HEK293 (cell line): ENCODE data around the gene JMJD7.

Source experiments
- CTCF ChIA-PET: fragments of 350-600 bp; formaldehyde crosslinking; extraction: SDS; loops from one replicate; lab custom pipeline; 2021; ENCODE audit warnings: antibody characterized with exemption; lab: Yijun Ruan, JAX
- POLR2A ChIA-PET: fragments of 300-600 bp; formaldehyde crosslinking; extraction: SDS; loops from one replicate; lab custom pipeline; 2020; ENCODE audit warnings: antibody characterized with exemption, inconsistent platforms; lab: Yijun Ruan, JAX
- H3K27ac ChIP-seq: fragments of 200-500 bp; sonication (Bioruptor generic); 2 replicates; pipeline ENCODE4 v1.5.1; 2014; ENCODE audit warnings: low read depth, low read length, control low read depth, inconsistent platforms; ENCODE audit errors: extremely low read depth
- H3K36me3 ChIP-seq, 2 experiments: fragments of 200-500 bp in 1 of 2; sonication (Bioruptor generic) in 1 of 2; 1 replicate in 1 of 2; 2 replicates in 1 of 2; pipeline ENCODE4 v1.5.1; 2014 to 2017; ENCODE audit warnings: inconsistent platforms in 2 of 2, low read length in 2 of 2; ENCODE audit not compliant: control insufficient read depth in 2 of 2, insufficient read depth in 1 of 2
- H3K4me1 ChIP-seq: fragments of 200-500 bp; sonication (Bioruptor generic); 2 replicates; pipeline ENCODE4 v1.5.1; 2014; ENCODE audit warnings: mild to moderate bottlenecking, low read length, inconsistent platforms; ENCODE audit not compliant: control insufficient read depth, insufficient read depth
- H3K4me3 ChIP-seq: 2 replicates; pipeline ENCODE4 v1.5.1; 2011; ENCODE audit warnings: low read depth, mild to moderate bottlenecking, control low read depth, low read length, moderate library complexity
- H3K9me3 ChIP-seq: fragments of 200-500 bp; sonication (Bioruptor generic); 2 replicates; pipeline ENCODE4 v1.5.1; 2014; ENCODE audit warnings: low read depth, low read length, inconsistent platforms; ENCODE audit not compliant: control insufficient read depth, insufficient read depth
- FEZF1 ChIP-seq: fragments of 450-650 bp; formaldehyde crosslinking; IDR thresholded peaks from 2 replicates; pipeline ENCODE4 v1.5.1; 2016; ENCODE audit warnings: missing biosample characterization, missing genetic modification characterization
- KLF16 ChIP-seq: fragments of 450-650 bp; formaldehyde crosslinking; IDR thresholded peaks from 2 replicates; pipeline ENCODE4 v1.5.1; 2017; ENCODE audit warnings: missing biosample characterization, missing genetic modification characterization
- SCRT2 ChIP-seq: fragments of 450-650 bp; formaldehyde crosslinking; IDR thresholded peaks from 2 replicates; pipeline ENCODE4 v1.5.1; 2016; ENCODE audit warnings: missing biosample characterization, missing genetic modification characterization
- ZBTB1 ChIP-seq: fragments of 450-650 bp; formaldehyde crosslinking; IDR thresholded peaks from 2 replicates; pipeline ENCODE4 v1.5.1; 2016; ENCODE audit warnings: missing biosample characterization, missing genetic modification characterization
- ZNF10 ChIP-seq: fragments of 450-650 bp; formaldehyde crosslinking; IDR thresholded peaks from 2 replicates; pipeline ENCODE4 v1.5.1; 2017; ENCODE audit warnings: missing biosample characterization, missing genetic modification characterization
- ZNF121 ChIP-seq: fragments of 450-650 bp; formaldehyde crosslinking; IDR thresholded peaks from 2 replicates; pipeline ENCODE4 v1.5.1; 2016; ENCODE audit warnings: missing biosample characterization, missing genetic modification characterization
- ZNF138 ChIP-seq: fragments of 450-650 bp; formaldehyde crosslinking; IDR thresholded peaks from 2 replicates; pipeline ENCODE4 v1.5.1; 2016; ENCODE audit warnings: missing biosample characterization, missing genetic modification characterization, borderline replicate concordance
- ZNF157 ChIP-seq: fragments of 450-650 bp; formaldehyde crosslinking; IDR thresholded peaks from 2 replicates; pipeline ENCODE4 v1.5.1; 2016; ENCODE audit warnings: missing biosample characterization, missing genetic modification characterization
- ZNF366 ChIP-seq: fragments of 450-650 bp; formaldehyde crosslinking; conservative IDR thresholded peaks from 2 replicates; pipeline ENCODE4 v1.5.1; 2016; ENCODE audit warnings: missing biosample characterization, missing genetic modification characterization
- ZNF404 ChIP-seq: fragments of 450-650 bp; formaldehyde crosslinking; IDR thresholded peaks from 2 replicates; pipeline ENCODE4 v1.5.1; 2017; ENCODE audit warnings: missing biosample characterization, missing genetic modification characterization
- ZNF571 ChIP-seq: fragments of 450-650 bp; formaldehyde crosslinking; IDR thresholded peaks from 2 replicates; pipeline ENCODE4 v1.5.0; 2017; ENCODE audit warnings: missing biosample characterization, missing genetic modification characterization
- ZNF600 ChIP-seq: fragments of 450-650 bp; formaldehyde crosslinking; IDR thresholded peaks from 2 replicates; pipeline ENCODE4 v1.5.1; 2016; ENCODE audit warnings: missing biosample characterization, missing genetic modification characterization
- ZNF629 ChIP-seq: fragments of 450-650 bp; formaldehyde crosslinking; IDR thresholded peaks from 2 replicates; pipeline ENCODE4 v1.5.1; 2017; ENCODE audit warnings: missing biosample characterization, missing genetic modification characterization
- ZNF701 ChIP-seq: fragments of 450-650 bp; formaldehyde crosslinking; IDR thresholded peaks from 2 replicates; pipeline ENCODE4 v1.5.1; 2016; ENCODE audit warnings: missing biosample characterization, missing genetic modification characterization
- ZNF837 ChIP-seq: fragments of 450-650 bp; formaldehyde crosslinking; IDR thresholded peaks from 2 replicates; pipeline ENCODE4 v1.5.1; 2016; ENCODE audit warnings: missing biosample characterization, missing genetic modification characterization
- ZXDB ChIP-seq: fragments of 450-650 bp; formaldehyde crosslinking; IDR thresholded peaks from 2 replicates; pipeline ENCODE4 v1.5.1; 2016; ENCODE audit warnings: missing biosample characterization, missing genetic modification characterization
- TF ChIP-seq, protein P1 (sequence below): fragments of 450-650 bp; formaldehyde crosslinking; IDR thresholded peaks from 2 replicates; pipeline ENCODE4 v1.5.1; 2016; ENCODE audit warnings: missing biosample characterization, missing genetic modification characterization
- TF ChIP-seq, protein P2 (sequence below): fragments of 450-650 bp; formaldehyde crosslinking; IDR thresholded peaks from 2 replicates; pipeline ENCODE4 v1.5.1; 2016; ENCODE audit warnings: missing biosample characterization, missing genetic modification characterization, borderline replicate concordance
- TF ChIP-seq, protein P3 (sequence below): fragments of 450-650 bp; formaldehyde crosslinking; IDR thresholded peaks from 2 replicates; pipeline ENCODE4 v1.5.1; 2016; ENCODE audit warnings: missing biosample characterization, missing genetic modification characterization
- TF ChIP-seq, protein P4 (sequence below): fragments of 450-650 bp; formaldehyde crosslinking; IDR thresholded peaks from 2 replicates; pipeline ENCODE4 v1.5.0; 2017; ENCODE audit warnings: missing biosample characterization, missing genetic modification characterization, borderline replicate concordance

Gene JMJD7

DNA sequence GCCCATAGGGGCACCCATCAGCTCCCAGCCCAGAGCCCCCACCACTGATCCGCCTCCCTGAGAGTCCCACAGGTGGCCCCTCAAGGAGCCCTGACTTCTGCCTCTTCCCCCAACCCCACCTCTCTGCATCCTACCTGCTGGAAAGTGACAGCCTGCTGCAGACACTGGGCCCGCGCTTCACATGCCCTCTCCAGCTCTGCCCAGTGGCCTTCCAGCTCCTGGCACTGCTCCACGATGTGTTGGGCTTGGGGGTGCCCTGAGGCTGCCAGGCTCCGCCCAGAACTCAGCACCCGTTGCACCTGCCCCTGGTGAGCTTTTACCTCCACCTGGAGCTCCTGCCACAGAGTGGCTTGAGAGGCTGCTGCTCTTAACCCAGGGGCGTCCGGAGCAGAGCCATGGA, 45.8 kb downstream of the JMJD7 start (continued):
- TF ChIP-seq, protein P1, sequence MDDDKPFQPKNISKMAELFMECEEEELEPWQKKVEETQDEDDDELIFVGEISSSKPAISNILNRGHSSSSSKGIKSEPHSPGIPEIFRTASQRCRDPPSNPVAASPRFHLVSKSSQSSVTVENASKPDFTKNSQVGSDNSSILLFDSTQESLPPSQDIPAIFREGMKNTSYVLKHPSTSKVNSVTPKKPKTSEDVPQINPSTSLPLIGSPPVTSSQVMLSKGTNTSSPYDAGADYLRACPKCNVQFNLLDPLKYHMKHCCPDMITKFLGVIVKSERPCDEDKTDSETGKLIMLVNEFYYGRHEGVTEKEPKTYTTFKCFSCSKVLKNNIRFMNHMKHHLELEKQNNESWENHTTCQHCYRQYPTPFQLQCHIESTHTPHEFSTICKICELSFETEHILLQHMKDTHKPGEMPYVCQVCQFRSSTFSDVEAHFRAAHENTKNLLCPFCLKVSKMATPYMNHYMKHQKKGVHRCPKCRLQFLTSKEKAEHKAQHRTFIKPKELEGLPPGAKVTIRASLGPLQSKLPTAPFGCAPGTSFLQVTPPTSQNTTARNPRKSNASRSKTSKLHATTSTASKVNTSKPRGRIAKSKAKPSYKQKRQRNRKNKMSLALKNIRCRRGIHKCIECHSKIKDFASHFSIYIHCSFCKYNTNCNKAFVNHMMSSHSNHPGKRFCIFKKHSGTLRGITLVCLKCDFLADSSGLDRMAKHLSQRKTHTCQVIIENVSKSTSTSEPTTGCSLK = no peak
- TF ChIP-seq ZNF121 (tag by site-specific recombination) = no peak
- TF ChIP-seq, protein P2, sequence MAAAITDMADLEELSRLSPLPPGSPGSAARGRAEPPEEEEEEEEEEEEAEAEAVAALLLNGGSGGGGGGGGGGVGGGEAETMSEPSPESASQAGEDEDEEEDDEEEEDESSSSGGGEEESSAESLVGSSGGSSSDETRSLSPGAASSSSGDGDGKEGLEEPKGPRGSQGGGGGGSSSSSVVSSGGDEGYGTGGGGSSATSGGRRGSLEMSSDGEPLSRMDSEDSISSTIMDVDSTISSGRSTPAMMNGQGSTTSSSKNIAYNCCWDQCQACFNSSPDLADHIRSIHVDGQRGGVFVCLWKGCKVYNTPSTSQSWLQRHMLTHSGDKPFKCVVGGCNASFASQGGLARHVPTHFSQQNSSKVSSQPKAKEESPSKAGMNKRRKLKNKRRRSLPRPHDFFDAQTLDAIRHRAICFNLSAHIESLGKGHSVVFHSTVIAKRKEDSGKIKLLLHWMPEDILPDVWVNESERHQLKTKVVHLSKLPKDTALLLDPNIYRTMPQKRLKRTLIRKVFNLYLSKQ (tag by site-specific recombination) = no peak
- TF ChIP-seq, all 188 proteins: peak for 0

DNA sequence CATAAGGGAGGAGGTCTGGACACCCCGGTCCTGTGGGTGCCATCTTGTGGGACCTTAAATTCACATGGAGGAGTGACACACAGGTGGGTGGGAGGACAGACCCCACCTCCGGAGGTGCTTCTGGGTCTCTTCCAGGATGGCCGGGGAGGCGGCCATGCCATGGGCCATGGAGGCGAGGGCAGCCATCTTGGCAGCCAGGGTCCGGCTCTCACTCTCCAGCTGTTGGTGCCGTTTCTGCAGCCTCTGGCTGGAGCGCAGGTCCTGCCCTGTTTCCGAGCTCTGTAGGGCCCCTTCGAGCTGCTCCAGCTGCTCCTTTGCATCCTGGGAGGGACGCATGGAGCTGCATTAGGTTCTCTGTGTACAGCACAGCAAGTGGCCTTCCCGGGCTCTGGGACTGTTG, 46.8 kb downstream of the JMJD7 start:
- ChIA-PET CTCF (no interaction called here), POLR2A (no interaction called here)
- H3K27ac ChIP-seq = no peak overlapping the region
- no peak overlapping the region for H3K4me3 ChIP-seq
- no peaks in the 10 kb centered on the region for H3K4me1 ChIP-seq
- no peak for TF ChIP-seq ZNF366 (tag by site-specific recombination)
- TF ChIP-seq, protein P3, sequence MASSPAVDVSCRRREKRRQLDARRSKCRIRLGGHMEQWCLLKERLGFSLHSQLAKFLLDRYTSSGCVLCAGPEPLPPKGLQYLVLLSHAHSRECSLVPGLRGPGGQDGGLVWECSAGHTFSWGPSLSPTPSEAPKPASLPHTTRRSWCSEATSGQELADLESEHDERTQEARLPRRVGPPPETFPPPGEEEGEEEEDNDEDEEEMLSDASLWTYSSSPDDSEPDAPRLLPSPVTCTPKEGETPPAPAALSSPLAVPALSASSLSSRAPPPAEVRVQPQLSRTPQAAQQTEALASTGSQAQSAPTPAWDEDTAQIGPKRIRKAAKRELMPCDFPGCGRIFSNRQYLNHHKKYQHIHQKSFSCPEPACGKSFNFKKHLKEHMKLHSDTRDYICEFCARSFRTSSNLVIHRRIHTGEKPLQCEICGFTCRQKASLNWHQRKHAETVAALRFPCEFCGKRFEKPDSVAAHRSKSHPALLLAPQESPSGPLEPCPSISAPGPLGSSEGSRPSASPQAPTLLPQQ (tag by site-specific recombination) = no peak
- no peak for TF ChIP-seq SCRT2 (tag by site-specific recombination)
- no peaks in the 10 kb centered on the region for H3K9me3 ChIP-seq
- H3K36me3 ChIP-seq = no peaks in the 10 kb centered on the region

DNA sequence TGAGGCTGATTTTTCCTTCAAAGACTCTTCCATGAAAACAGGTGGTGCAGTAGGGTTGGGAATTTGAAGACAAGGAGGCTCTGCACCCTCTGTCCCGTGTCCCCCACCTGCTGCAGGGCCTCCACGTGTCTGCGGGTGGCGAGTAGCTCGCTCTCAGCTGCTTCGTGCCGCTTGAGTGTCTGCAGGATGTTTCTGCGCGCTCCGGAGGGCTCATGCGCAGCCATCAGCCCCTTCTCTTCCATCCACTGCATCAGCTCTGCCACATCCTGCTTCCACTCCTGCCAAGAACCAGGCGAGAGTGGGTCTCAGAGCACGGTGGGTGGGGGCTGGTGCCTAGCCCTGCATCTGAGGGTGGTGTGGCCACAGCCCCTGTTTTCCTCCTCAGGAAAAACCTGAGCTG, 48.1 kb downstream of the JMJD7 start:
- TF ChIP-seq ZNF404 (no peak), KLF16 (tag by site-specific recombination) (no peak), ZXDB (no peak), ZNF138 (tag by site-specific recombination) (no peak), ZNF600 (tag by site-specific recombination) (0 out of 2 replicates have a peak, but pooled peaks have one; percentile 9)
- TF ChIP-seq, protein P4, sequence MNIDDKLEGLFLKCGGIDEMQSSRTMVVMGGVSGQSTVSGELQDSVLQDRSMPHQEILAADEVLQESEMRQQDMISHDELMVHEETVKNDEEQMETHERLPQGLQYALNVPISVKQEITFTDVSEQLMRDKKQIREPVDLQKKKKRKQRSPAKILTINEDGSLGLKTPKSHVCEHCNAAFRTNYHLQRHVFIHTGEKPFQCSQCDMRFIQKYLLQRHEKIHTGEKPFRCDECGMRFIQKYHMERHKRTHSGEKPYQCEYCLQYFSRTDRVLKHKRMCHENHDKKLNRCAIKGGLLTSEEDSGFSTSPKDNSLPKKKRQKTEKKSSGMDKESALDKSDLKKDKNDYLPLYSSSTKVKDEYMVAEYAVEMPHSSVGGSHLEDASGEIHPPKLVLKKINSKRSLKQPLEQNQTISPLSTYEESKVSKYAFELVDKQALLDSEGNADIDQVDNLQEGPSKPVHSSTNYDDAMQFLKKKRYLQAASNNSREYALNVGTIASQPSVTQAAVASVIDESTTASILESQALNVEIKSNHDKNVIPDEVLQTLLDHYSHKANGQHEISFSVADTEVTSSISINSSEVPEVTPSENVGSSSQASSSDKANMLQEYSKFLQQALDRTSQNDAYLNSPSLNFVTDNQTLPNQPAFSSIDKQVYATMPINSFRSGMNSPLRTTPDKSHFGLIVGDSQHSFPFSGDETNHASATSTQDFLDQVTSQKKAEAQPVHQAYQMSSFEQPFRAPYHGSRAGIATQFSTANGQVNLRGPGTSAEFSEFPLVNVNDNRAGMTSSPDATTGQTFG = no peak
- ChIA-PET POLR2A (no interaction called here), CTCF (interaction anchor here (1.4 kb wide), 1 partner anchor 29 kb away, joined by 4 read pairs; no protein-coding TSS in a partner anchor)
- no peak overlapping the region for H3K27ac ChIP-seq
- H3K4me1 ChIP-seq = no peaks in the 10 kb centered on the region
- no peak overlapping the region for H3K4me3 ChIP-seq
- H3K9me3 ChIP-seq = no peaks in the 10 kb centered on the region
- H3K36me3 ChIP-seq = no peaks in the 10 kb centered on the region

DNA sequence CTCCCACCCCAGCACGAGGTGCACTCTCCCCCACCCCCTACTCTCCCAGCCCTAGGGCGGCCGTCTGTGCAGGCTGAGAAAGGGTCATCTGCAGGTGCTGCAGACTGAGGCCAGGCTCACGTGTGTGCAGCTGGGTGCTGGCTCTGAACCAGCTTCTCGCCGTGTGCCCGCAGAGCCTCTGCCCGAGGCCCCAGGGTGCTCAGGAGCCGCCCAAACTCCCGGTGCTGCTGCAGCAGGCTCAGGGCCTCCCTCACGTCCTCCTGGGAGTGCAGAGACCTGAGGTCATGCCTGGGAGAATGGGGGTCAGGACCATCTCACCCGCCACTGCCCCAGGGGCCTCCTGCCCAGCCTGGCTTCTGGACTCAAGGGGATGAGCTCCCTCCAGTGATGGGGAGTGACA, 48.8 kb downstream of the JMJD7 start:
- CTCF ChIA-PET = interaction anchor here (1.4 kb wide), 1 partner anchor 28 kb away, joined by 4 read pairs; no protein-coding TSS in a partner anchor
- H3K27ac ChIP-seq = no peak overlapping the region
- TF ChIP-seq ZNF121 (tag by site-specific recombination) (no peak), ZNF571 (tag by site-specific recombination) (no peak), FEZF1 (tag by site-specific recombination) (no peak), ZNF10 (tag by site-specific recombination) (no peak), ZBTB1 (tag by site-specific recombination) (no peak), ZNF837 (no peak), ZNF157 (no peak), ZNF629 (tag by site-specific recombination) (no peak), ZNF701 (tag by site-specific recombination) (no peak)

More for the DNA sequence above, 48.8 kb downstream of the JMJD7 start:
- H3K4me1 ChIP-seq = no peaks in the 10 kb centered on the region
- POLR2A ChIA-PET = no interaction called here
- H3K4me3 ChIP-seq = no peak overlapping the region
- H3K36me3 ChIP-seq = no peaks in the 10 kb centered on the region
- no peaks in the 10 kb centered on the region for H3K9me3 ChIP-seq
